SU-DHL-6 (cell line): Measurements from ENCODE around the gene SLC8A1.

Experiments used
- CTCF ChIP-seq: fragments of 200-600 bp; sonication (generic); IDR thresholded peaks from one replicate; pipeline ENCODE4 v1.5.1; 2017; ENCODE audit warnings: antibody characterized with exemption, mild to moderate bottlenecking, low read length, moderate library complexity; ENCODE audit not compliant: insufficient read depth, poor library complexity, severe bottlenecking
- EZH2phosphoT487 ChIP-seq: fragments of 200-600 bp; sonication (generic), shearing (Covaris generic); conservative IDR thresholded peaks from 2 replicates; pipeline ENCODE4 v1.6.1; 2018; ENCODE audit warnings: mild to moderate bottlenecking, antibody characterized with exemption, low read length, moderate library complexity, mixed read lengths

- TF ChIP-seq CTCF (no peak), EZH2phosphoT487 (no peak)
Measured at GRCh38 chr2:40316620-40317019, 135.3 kb downstream of the SLC8A1 start.
